GM03348 (cell line): Measurements from ENCODE around the gene EIF3A.
"Not testable (repeated sequence)": the region's sequence is repeated elsewhere in the genome, so short reads cannot be mapped to it uniquely, and the experiment has no call there.

ENCODE experiments used
- DNase-seq: peaks from one replicate; pipeline ENCODE4 v3.0.0; 2012; ENCODE audit warnings: low spot score

The EIF3A gene

GRCh38 chr10:119100434-119101238 lies 20.0 kb upstream of the EIF3A start:
- DNase-seq, result no peak

- no peak for DNase-seq
These were observed 18.0 kb upstream of the EIF3A start for GRCh38 chr10:119098576-119098975.

GRCh38 chr10:119096641-119097415 lies 16.2 kb upstream of the EIF3A start:
- DNase-seq, result not testable (repeated sequence)

GRCh38 chr10:119095640-119096039 lies 15.0 kb upstream of the EIF3A start:
- DNase-seq, result no peak

- peak; percentile 72 for DNase-seq
These were observed 10.4 kb upstream of the EIF3A start for GRCh38 chr10:119090968-119091367.

GRCh38 chr10:119090026-119090795 lies 9.6 kb upstream of the EIF3A start:
- no peak for DNase-seq

GRCh38 chr10:119087271-119087882 lies 6.8 kb upstream of the EIF3A start:
- DNase-seq, result no peak

- DNase-seq, result no peak
These were observed 4.3 kb upstream of the EIF3A start for GRCh38 chr10:119084896-119085295.

GRCh38 chr10:119079599-119080520 lies 757 bp downstream of the EIF3A start:
- peak; percentile 96 for DNase-seq

- no peak for DNase-seq
These were observed 2.0 kb downstream of the EIF3A start for GRCh38 chr10:119078422-119079179.

- DNase-seq, result no peak
These were observed 7.0 kb downstream of the EIF3A start for GRCh38 chr10:119073584-119073983.

GRCh38 chr10:119070395-119071165 lies 10.0 kb downstream of the EIF3A start:
- DNase-seq, result no peak

GRCh38 chr10:119061926-119062325 lies 18.7 kb downstream of the EIF3A start:
- no peak for DNase-seq

GRCh38 chr10:119061352-119061751 lies 19.3 kb downstream of the EIF3A start:
- no peak for DNase-seq

- no peak for DNase-seq
These were observed 20.5 kb downstream of the EIF3A start for GRCh38 chr10:119060107-119060506.

- no peak for DNase-seq
These were observed 21.1 kb downstream of the EIF3A start for GRCh38 chr10:119059557-119059956.

- DNase-seq, result no peak
These were observed 22.6 kb downstream of the EIF3A start for GRCh38 chr10:119058010-119058409.

- DNase-seq, result no peak
These were observed 25.1 kb downstream of the EIF3A start for GRCh38 chr10:119055472-119055871.

- no peak for DNase-seq
These were observed 28.8 kb downstream of the EIF3A start for GRCh38 chr10:119051775-119052174.
